RWPE1 (cell line): Measurements from ENCODE around the gene STK4.

ENCODE experiments used
- CTCF ChIA-PET: fragments of 350-600 bp; sonication (Branson Sonifier 250); formaldehyde crosslinking; extraction: SDS; loops from one replicate; lab custom pipeline; 2021; lab: Yijun Ruan, JAX
- POLR2A ChIA-PET: fragments of 400-600 bp; formaldehyde crosslinking; extraction: SDS; loops from one replicate; lab custom pipeline; 2020; ENCODE audit warnings: antibody characterized with exemption; ENCODE audit not compliant: low non-redundant PET; lab: Yijun Ruan, JAX
- DNase-seq: peaks from one replicate; pipeline ENCODE4 v3.0.0; 2012; ENCODE audit warnings: low spot score
- H3K27ac ChIP-seq: fragments of 450-650 bp; 2 replicates; pipeline ENCODE4 v1.5.1; 2017
- TF ChIP-seq, protein P1 (sequence below): fragments of 450-650 bp; conservative IDR thresholded peaks from 2 replicates; pipeline ENCODE4 v1.5.1; 2017; ENCODE audit warnings: low read depth, mild to moderate bottlenecking

STK4 gene

DNA sequence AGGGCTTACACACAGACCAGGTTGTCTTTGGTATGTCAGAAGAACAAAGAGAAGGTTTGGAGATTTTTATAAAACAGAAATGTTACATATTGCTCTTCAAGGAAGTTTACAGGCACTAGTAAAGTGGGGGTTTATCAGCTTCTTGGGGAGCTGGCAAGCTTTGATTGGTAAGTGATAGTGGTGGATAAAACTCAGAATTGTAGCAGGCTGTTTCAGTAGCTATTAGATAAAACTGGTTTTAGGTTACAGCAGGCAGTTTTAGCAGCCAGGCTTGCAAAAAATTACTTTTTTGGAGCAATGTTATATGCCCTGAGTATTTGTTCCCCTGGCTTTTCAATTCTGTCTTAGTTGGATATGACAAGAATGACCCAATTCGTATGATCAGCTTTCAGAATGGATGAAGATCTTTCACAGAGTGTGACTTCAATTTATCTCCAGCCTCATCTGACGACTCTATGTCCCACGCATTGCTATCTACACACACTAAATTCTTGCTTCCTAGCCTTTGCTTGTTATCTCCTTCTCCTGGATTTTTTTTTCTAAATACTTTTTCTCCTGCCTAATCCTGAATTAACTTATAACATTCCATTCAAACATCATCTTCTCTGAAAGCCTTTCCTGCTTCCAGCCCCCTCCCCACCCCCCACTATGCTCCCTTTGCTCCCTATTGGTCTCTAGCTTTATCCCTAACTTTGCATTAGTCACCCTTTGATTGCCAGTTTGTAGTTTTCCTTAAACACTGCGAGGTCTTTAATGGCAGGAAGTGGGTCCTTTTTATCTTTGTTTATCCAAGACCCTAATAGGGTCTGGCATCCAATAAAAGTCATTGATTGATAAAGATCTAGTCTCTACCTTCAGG is 5.1 kb upstream of the STK4 start:
- CTCF ChIA-PET, result no interaction called here
- H3K27ac ChIP-seq, result no peak overlapping the region
- POLR2A ChIA-PET, result interaction anchor here (1.3 to 2.3 kb wide), 2 partner anchors 10 to 987 kb away, joined by 4 to 7 read pairs; no protein-coding TSS in a partner anchor
- TF ChIP-seq, protein P1, sequence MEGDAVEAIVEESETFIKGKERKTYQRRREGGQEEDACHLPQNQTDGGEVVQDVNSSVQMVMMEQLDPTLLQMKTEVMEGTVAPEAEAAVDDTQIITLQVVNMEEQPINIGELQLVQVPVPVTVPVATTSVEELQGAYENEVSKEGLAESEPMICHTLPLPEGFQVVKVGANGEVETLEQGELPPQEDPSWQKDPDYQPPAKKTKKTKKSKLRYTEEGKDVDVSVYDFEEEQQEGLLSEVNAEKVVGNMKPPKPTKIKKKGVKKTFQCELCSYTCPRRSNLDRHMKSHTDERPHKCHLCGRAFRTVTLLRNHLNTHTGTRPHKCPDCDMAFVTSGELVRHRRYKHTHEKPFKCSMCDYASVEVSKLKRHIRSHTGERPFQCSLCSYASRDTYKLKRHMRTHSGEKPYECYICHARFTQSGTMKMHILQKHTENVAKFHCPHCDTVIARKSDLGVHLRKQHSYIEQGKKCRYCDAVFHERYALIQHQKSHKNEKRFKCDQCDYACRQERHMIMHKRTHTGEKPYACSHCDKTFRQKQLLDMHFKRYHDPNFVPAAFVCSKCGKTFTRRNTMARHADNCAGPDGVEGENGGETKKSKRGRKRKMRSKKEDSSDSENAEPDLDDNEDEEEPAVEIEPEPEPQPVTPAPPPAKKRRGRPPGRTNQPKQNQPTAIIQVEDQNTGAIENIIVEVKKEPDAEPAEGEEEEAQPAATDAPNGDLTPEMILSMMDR, result no peak
- DNase-seq, result no peak

DNA sequence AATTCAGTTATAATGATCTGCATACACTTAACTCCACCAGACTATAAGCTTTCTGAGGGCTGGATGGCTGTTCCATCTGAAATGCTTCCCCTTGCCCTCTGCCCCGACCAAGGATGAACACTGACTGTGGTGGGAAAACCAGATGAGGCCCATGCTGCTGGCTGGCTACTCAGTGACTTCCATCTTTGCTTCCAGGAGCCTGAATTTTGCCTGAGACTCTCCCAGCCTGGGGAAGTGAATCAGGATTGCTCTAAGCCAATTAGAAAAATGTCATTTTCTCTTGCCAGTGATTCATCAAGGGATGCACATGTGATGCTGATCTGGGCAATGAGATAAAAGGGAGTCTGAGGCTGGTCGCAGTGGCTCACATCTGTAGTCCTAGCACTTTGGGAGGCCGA is 4.4 kb upstream of the STK4 start:
- ChIA-PET CTCF (no interaction called here), POLR2A (interaction anchor here (0.7 to 1.3 kb wide), 2 partner anchors 51 to 987 kb away, joined by 4 to 10 read pairs; no protein-coding TSS in a partner anchor)
- TF ChIP-seq, protein P1, result no peak
- DNase-seq, result peak; percentile 54
- H3K27ac ChIP-seq, result no peak overlapping the region

DNA sequence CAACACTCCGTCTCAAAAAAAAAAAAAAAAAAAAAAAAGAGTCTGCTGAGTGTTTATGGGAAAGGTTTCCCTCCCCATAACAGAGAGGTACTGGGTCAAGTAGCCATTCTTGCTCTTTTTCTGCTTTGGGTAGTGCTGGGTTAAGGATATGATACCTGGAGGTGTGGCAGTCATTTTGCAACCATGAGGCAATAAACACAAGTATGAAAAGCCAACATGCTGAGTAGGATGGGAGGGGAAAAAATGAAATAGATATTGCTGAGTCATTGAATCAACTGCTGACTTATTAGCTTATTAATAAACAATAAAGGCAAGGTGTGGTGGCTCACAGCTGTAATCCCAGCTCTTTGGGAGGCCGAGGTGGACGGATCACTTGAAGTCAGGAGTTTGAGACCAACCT is 3.8 kb upstream of the STK4 start:
- POLR2A ChIA-PET, result interaction anchor here (0.7 kb wide), 1 partner anchor 52 kb away, joined by 10 read pairs; no protein-coding TSS in a partner anchor
- TF ChIP-seq, protein P1, result no peak
- peak; percentile 41 for DNase-seq
- H3K27ac ChIP-seq, result peak overlapping the region; percentile 19; the same call in 1 of the 2 replicates
- CTCF ChIA-PET, result no interaction called here

DNA sequence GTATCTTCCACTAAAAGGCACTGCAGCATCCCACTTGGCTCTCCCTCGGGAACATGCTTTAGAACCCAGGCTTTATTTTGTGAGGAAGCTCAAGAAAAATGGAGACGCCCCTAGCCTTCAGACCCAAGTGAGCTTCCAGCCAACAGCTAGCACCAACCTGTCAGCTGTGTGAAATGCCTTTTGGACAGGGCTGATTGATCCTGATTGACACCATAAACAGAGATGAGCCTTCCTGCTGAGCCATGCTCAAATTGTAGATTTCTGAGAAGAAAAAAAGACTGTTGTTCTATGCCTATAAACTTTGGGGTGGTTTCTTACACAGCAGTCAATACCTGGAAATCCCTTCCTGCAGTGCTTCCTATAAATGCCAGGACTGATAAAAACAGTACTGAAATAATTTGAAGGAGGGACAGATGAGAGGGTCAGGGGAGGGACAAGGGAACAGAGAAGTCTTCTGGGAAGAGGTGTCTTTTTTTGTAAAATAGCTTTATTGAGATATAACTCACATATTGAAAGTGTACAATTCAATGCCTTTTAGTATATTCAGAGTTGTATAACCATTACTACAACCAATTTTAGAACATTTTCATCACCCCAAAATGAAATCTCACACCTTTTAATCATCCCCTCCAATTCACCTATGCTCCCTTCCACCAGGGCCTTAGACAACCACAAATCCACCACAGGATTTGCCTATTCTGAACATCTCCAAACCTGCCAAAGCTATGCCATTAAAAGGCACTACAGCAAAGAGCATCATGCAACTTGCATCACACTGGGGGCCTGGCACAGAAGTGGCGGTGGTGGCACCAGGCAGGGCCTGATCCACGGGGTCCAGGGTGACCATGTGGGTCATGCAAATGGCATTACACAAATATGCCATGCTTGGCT is 2.7 kb upstream of the STK4 start:
- ChIA-PET CTCF (no interaction called here), POLR2A (no interaction called here)
- H3K27ac ChIP-seq, result no peak overlapping the region; the same call in 1 of the 2 replicates
- DNase-seq, result no peak
- TF ChIP-seq, protein P1, result no peak

DNA sequence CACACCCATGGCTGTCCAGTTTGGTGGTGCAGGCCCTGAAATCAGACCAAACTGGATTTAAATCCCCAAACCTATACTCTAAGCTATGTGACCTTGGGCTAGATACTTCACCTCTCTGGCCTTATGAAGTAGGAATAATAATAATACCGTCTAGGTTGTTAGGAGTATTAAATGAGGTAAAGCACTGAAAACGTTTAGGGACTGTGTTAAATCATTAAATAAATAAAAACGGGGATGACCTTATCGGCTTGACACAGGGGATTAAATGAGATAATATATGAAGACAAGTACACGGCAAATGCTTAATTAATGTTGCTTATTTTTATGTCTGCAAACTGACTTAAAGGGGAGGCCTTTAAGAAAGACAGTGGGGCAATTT is 672 bp upstream of the STK4 start:
- ChIA-PET CTCF (interaction anchor here (1.0 kb wide), 1 partner anchor 256 kb away, joined by 3 read pairs; the partner anchor contains the start of gene SEMG2), POLR2A (no interaction called here)
- DNase-seq, result no peak
- TF ChIP-seq, protein P1, result no peak
- peak overlapping the region; percentile 79 for H3K27ac ChIP-seq
